Neural cell (in vitro differentiated cells): ENCODE measurements around the gene SOCS7. TPM values are rescaled to one million over a fixed set of nuclear protein-coding genes. Genes with fewer than 3 reads are reported as not detected.

Source experiments
- H2AFZ ChIP-seq: fragments of 200-600, 300-800 bp; sonication (generic), shearing (Covaris generic); 2 replicates; pipeline ENCODE4 v1.6.0; 2014; ENCODE audit warnings: low read depth, mild to moderate bottlenecking, antibody characterized with exemption, low read length, moderate library complexity
- H3F3A ChIP-seq: fragments of 200-600 bp; shearing (Covaris generic); 2 replicates; pipeline ENCODE4 v1.6.1; 2016; ENCODE audit warnings: mild to moderate bottlenecking, moderate library complexity, mixed read lengths, antibody characterized with exemption, low read length; ENCODE audit not compliant: insufficient read depth, poor library complexity, severe bottlenecking
- H3K27ac ChIP-seq: fragments of 200-600, 300-800 bp; sonication (generic), shearing (Covaris generic); 2 replicates; pipeline ENCODE4 v1.5.1; 2014; ENCODE audit warnings: mild to moderate bottlenecking, low read length, moderate library complexity
- H3K27me3 ChIP-seq: fragments of 300-800, 200-600 bp; sonication (generic), shearing (Covaris generic); 2 replicates; pipeline ENCODE4 v1.6.0; 2014; ENCODE audit warnings: mild to moderate bottlenecking, low read depth, low read length, moderate library complexity; ENCODE audit not compliant: insufficient read depth
- H3K36me3 ChIP-seq: fragments of 300-800, 200-600 bp; sonication (generic), shearing (Covaris generic); 2 replicates; pipeline ENCODE4 v1.5.1; 2014; ENCODE audit warnings: mild to moderate bottlenecking, antibody characterized with exemption, low read length, moderate library complexity; ENCODE audit not compliant: insufficient read depth
- H3K4me2 ChIP-seq: fragments of 300-800, 200-600 bp; sonication (generic), shearing (Covaris generic); 2 replicates; pipeline ENCODE4 v1.6.0; 2014; ENCODE audit warnings: mild to moderate bottlenecking, low read length
- H3K4me3 ChIP-seq: fragments of 300-800, 200-600 bp; sonication (generic), shearing (Covaris generic); 2 replicates; pipeline ENCODE4 v1.5.1; 2014; ENCODE audit warnings: mild to moderate bottlenecking, low read length, moderate library complexity
- H3K79me2 ChIP-seq: fragments of 200-600 bp; shearing (Covaris generic); replicated peaks from 2 replicates; pipeline ENCODE4 v1.6.0; 2014; ENCODE audit warnings: mild to moderate bottlenecking, low read length, moderate library complexity; ENCODE audit not compliant: insufficient read depth
- H3K9ac ChIP-seq: fragments of 300-800, 200-600 bp; sonication (generic), shearing (Covaris generic); 2 replicates; pipeline ENCODE4 v1.6.1; 2016; ENCODE audit warnings: mild to moderate bottlenecking, low read length, mixed read lengths
- H3K9me2 ChIP-seq: fragments of 200-600 bp; shearing (Covaris generic); 2 replicates; pipeline ENCODE4 v1.6.1; 2016; ENCODE audit warnings: mild to moderate bottlenecking, low read length, mixed read lengths; ENCODE audit not compliant: insufficient read depth
- H3K9me3 ChIP-seq: fragments of 200-600, 300-800 bp; sonication (generic), shearing (Covaris generic); 2 replicates; pipeline ENCODE4 v1.6.1; 2016; ENCODE audit warnings: mild to moderate bottlenecking, mixed run types, low read length, moderate library complexity, mixed read lengths
- H4K20me1 ChIP-seq: fragments of 200-600 bp; shearing (Covaris generic); 2 replicates; pipeline ENCODE4 v1.6.1; 2016; ENCODE audit warnings: mild to moderate bottlenecking, mixed run types; ENCODE audit not compliant: insufficient read depth
- EP300 ChIP-seq: fragments of 450-650 bp; conservative IDR thresholded peaks from 2 replicates; pipeline ENCODE4 v1.6.1; 2014; ENCODE audit warnings: antibody characterized with exemption, mild to moderate bottlenecking, moderate library complexity; ENCODE audit not compliant: poor library complexity, severe bottlenecking
- EZH2 ChIP-seq: fragments of 200-600, 300-800 bp; shearing (Covaris generic), sonication (generic); IDR thresholded peaks from 2 replicates; pipeline ENCODE4 v1.6.1; 2014; ENCODE audit warnings: antibody characterized with exemption, low read length, borderline replicate concordance, mild to moderate bottlenecking; ENCODE audit not compliant: insufficient read depth, poor library complexity, severe bottlenecking
- MXI1 ChIP-seq: fragments of 450-650 bp; conservative IDR thresholded peaks from 2 replicates; pipeline ENCODE4 v1.6.1; 2014; ENCODE audit warnings: antibody characterized with exemption, mild to moderate bottlenecking; ENCODE audit not compliant: poor library complexity, severe bottlenecking
- POLR2AphosphoS5 ChIP-seq: IDR thresholded peaks from 2 replicates; pipeline ENCODE4 v1.6.1; 2012
- RAD21 ChIP-seq: fragments of 450-650 bp; conservative IDR thresholded peaks from 2 replicates; pipeline ENCODE4 v1.6.1; 2014; ENCODE audit warnings: antibody characterized with exemption, mild to moderate bottlenecking, moderate library complexity
- SMC3 ChIP-seq: fragments of 450-650 bp; conservative IDR thresholded peaks from 2 replicates; pipeline ENCODE4 v1.6.1; 2014; ENCODE audit warnings: antibody characterized with exemption, mild to moderate bottlenecking, moderate library complexity; ENCODE audit not compliant: poor library complexity
- TAF1 ChIP-seq: IDR thresholded peaks from 2 replicates; pipeline ENCODE4 v1.6.1; 2012; ENCODE audit warnings: low read depth
- polyA plus RNA-seq: library from polyadenylated mRNA; depleted of rRNA; stranded (reverse); fragments of >200 nt; gene quantifications from 2 replicates; pipeline ENCODE4 v1.2.3, GENCODE V29; 2014
- TF ChIP-seq, protein P1 (sequence below): fragments of 450-650 bp; IDR thresholded peaks from 2 replicates; pipeline ENCODE4 v1.5.1; 2014; ENCODE audit warnings: antibody characterized with exemption, mild to moderate bottlenecking, moderate library complexity; ENCODE audit not compliant: poor library complexity, severe bottlenecking
- TF ChIP-seq, protein P2 (sequence below): IDR thresholded peaks from 2 replicates; pipeline ENCODE4 v1.6.1; 2012; ENCODE audit warnings: borderline replicate concordance

The SOCS7 gene
- polyA plus RNA-seq, 1 donor from 2014 or later, result 23.7 TPM

DNA sequence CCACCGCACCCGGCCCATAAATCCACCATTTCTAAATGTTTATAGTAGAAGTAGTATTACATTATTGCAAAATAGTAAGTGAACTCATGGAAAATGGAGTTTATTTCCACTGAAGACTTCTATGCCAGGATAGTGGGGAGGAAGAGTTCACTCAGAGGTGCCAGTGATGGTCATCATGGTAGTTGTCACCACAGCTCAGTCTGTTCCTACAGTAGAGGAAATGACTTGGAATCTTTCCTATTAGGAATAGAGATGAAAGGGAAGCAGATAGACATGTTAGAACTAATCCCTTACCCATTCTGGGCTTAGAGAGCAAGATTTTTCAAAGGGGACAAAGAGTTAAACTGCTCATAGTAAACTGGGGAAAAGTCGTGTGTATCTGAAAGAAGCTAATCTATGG is 34.6 kb upstream of the SOCS7 start:
- Histone ChIP-seq H3K4me3 (no peak overlapping the region), H3K9me3 (no peaks in the 10 kb centered on the region), H4K20me1 (no peaks in the 10 kb centered on the region), H3K36me3 (no peaks in the 10 kb centered on the region), H3K9me2 (no peaks in the 10 kb centered on the region), H3K79me2 (no peaks in the 10 kb centered on the region), H3K27ac (no peak overlapping the region), H3K9ac (no peak overlapping the region), H3F3A (no peaks in the 10 kb centered on the region), H2AFZ (no peak overlapping the region), H3K4me2 (no peak overlapping the region), H3K27me3 (no peaks in the 10 kb centered on the region)
- TF ChIP-seq MXI1 (no peak), RAD21 (no peak), EP300 (no peak), EZH2 (no peak), SMC3 (no peak), POLR2AphosphoS5 (no peak), TAF1 (no peak)
- TF ChIP-seq, protein P1, sequence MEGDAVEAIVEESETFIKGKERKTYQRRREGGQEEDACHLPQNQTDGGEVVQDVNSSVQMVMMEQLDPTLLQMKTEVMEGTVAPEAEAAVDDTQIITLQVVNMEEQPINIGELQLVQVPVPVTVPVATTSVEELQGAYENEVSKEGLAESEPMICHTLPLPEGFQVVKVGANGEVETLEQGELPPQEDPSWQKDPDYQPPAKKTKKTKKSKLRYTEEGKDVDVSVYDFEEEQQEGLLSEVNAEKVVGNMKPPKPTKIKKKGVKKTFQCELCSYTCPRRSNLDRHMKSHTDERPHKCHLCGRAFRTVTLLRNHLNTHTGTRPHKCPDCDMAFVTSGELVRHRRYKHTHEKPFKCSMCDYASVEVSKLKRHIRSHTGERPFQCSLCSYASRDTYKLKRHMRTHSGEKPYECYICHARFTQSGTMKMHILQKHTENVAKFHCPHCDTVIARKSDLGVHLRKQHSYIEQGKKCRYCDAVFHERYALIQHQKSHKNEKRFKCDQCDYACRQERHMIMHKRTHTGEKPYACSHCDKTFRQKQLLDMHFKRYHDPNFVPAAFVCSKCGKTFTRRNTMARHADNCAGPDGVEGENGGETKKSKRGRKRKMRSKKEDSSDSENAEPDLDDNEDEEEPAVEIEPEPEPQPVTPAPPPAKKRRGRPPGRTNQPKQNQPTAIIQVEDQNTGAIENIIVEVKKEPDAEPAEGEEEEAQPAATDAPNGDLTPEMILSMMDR, result no peak
- TF ChIP-seq, protein P2, sequence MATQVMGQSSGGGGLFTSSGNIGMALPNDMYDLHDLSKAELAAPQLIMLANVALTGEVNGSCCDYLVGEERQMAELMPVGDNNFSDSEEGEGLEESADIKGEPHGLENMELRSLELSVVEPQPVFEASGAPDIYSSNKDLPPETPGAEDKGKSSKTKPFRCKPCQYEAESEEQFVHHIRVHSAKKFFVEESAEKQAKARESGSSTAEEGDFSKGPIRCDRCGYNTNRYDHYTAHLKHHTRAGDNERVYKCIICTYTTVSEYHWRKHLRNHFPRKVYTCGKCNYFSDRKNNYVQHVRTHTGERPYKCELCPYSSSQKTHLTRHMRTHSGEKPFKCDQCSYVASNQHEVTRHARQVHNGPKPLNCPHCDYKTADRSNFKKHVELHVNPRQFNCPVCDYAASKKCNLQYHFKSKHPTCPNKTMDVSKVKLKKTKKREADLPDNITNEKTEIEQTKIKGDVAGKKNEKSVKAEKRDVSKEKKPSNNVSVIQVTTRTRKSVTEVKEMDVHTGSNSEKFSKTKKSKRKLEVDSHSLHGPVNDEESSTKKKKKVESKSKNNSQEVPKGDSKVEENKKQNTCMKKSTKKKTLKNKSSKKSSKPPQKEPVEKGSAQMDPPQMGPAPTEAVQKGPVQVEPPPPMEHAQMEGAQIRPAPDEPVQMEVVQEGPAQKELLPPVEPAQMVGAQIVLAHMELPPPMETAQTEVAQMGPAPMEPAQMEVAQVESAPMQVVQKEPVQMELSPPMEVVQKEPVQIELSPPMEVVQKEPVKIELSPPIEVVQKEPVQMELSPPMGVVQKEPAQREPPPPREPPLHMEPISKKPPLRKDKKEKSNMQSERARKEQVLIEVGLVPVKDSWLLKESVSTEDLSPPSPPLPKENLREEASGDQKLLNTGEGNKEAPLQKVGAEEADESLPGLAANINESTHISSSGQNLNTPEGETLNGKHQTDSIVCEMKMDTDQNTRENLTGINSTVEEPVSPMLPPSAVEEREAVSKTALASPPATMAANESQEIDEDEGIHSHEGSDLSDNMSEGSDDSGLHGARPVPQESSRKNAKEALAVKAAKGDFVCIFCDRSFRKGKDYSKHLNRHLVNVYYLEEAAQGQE, result no peak

DNA sequence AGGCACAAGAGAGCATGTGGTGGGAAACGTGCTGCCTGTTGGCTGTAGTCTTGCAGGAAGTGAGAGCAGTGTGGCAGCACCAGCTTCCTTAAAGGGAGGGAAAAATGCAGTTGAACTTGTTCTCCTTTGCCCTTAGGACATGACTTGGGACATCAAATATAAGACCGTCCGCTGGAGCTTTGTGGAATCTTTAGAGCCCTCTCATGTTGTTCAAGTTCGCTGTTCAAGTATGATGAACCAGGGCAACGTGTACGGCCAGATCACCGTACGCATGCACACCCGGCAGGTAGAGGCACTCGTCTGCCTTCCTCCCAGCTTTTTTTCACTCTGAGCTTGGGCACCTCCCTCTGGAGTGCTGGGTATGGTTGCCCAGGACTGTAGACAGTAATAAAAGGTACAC is 31.2 kb upstream of the SOCS7 start:
- no peaks in the 10 kb centered on the region for H3K9me2 ChIP-seq
- no peak overlapping the region for H3K4me3 ChIP-seq
- H3K27ac ChIP-seq, result no peak overlapping the region
- no peaks in the 10 kb centered on the region for H3K36me3 ChIP-seq
- H3K27me3 ChIP-seq, result no peaks in the 10 kb centered on the region
- no peak overlapping the region for H3K9ac ChIP-seq
- no peak overlapping the region for H3K4me2 ChIP-seq
- TF ChIP-seq, protein P2, result no peak
- TF ChIP-seq EZH2 (no peak), MXI1 (no peak), SMC3 (no peak), TAF1 (no peak), EP300 (no peak), RAD21 (no peak), POLR2AphosphoS5 (no peak)
- TF ChIP-seq, protein P1, result no peak
- no peaks in the 10 kb centered on the region for H3F3A ChIP-seq
- no peaks in the 10 kb centered on the region for H3K9me3 ChIP-seq
- H2AFZ ChIP-seq, result no peak overlapping the region
- H3K79me2 ChIP-seq, result no peaks in the 10 kb centered on the region
- H4K20me1 ChIP-seq, result no peaks in the 10 kb centered on the region
